ENCODE data around the gene KRT83. TPM values are rescaled to one million over a fixed set of nuclear protein-coding genes. Genes with fewer than 3 reads are reported as not detected.
A peak's percentile ranks its signal among the peaks of the same experiment; 100 is the strongest.

KRT83 gene
- 0.05 and 0.17 TPM in 2 replicates for total RNA-seq (2014; rRNA removed; shearing (Covaris generic))
- 0.05 TPM in 1 of 2 replicates, not detected in the other for polyA plus RNA-seq (2015; cell fraction: cytosol; rRNA removed)
- 0.06 and 0.08 TPM in 2 replicates for polyA plus RNA-seq (2015; cell fraction: nucleus; rRNA removed)

DNA sequence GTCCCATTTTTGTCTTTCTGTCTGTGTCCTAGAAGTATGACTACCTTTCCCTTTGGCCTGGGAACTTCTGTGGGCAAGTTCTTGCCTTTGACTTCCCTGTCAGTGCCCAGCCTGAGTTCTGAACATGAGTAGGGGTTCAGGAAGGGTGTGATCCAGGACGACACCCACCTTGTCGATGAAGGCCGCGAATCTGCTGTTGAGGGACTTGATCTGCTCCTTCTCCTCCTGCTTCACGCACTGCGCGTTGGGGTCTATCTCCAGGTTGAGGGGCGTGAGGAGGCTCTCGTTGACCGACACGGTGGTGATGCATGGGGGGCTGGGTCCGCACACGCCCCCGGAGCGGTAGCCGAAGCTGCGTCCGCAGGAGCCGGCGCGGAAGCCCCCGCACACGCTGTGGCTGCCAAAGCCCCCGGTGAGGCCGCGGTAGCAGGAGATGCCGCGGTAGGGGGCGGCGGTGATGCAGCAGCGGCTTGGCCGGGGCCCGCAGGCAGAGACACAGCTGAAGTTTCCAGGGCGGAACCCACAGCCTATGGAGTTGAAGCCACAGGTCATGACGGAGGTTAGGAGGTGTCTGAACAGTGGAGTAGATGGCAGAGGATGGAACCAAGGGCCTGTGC lies at the start of gene KRT83:
Gene KRT83, minus strand, starts transcription at position 615 of the 617 bp plus-strand sequence. Its CDS starts 63 bp downstream, at position 552.
- DNase-seq (ENCODE audit: low read depth), result no peak

DNA sequence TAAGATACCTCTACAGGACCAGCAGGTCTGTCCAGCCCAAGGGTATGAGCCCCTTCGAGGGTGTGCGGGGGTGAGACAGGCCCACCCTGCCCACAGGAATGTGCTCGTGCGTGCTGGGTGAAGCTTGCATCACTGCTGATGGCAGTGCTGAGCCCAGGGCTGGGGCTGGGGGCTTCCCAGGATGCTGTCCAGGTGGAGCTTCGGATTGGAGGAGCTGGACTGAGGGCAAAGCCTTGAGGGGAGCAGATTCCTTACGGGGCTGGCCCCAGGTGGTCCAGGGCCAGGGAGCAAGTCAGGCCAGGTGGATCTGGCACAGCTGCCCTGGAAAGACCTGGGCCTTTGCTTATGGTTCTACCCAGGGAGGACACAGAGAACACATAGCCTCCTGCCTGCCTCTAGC lies 48.6 kb upstream of the KRT83 start:
- no peak for DNase-seq (ENCODE audit: low read depth)

DNA sequence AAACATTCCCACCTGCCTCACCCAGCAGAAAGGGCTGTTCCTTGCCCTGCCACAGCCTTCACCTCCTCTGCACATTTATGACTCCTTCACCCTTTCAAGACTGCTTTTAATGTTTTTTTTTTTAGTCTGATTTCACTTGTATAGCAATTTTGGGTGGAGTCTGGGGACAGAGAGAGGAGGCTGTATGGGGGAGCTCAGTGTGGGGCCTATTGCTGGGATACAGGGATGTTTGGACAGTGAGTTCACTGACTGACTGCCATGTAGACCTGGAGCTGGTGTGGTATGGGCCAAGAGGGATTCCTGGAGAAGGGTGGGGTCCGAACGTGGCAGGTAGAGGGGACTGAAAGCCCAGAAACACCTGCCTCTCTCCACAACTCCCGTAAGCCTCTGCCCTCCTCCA lies 48.0 kb upstream of the KRT83 start:
- no peak for DNase-seq (ENCODE audit: low read depth)

DNA sequence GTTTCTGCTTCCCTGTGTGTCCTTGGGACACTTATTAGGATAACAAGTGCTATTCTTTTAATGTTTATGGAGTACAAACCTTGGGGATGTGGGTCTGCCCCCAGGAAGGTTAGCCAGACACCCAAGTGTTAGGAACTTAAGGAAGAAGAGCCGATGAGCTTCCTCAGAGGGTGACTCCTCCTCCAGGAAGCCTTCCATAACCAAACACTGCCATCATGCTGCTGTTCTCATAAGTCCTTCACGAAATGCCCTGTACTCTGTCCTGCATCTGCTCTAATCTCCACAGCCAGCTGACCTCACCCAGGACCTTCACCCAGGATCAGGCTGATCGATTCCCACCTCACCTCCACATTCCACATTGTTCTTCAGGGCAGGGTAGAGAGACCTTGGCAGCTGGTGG lies 47.3 kb upstream of the KRT83 start:
- DNase-seq (ENCODE audit: low read depth), result no peak

DNA sequence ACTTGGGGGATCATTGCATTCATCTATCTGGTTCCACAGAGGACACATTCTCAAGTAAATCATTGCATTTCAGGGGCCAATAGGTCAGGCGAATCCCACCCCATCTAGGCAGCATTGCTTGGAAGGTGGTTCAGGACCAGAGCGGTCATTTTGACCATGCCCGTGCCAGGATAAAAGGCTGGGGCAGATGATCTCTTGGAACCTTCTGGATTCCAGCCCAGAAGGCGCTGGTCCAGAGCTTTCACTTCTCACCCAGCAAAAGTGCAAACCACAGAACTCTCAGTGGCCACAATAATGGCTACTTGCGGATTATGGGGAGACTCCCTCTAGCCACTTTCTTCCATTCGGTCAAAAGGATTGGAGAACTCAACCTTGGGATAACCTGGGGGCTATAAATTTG lies 46.7 kb upstream of the KRT83 start:
- DNase-seq (ENCODE audit: low read depth), result no peak

DNA sequence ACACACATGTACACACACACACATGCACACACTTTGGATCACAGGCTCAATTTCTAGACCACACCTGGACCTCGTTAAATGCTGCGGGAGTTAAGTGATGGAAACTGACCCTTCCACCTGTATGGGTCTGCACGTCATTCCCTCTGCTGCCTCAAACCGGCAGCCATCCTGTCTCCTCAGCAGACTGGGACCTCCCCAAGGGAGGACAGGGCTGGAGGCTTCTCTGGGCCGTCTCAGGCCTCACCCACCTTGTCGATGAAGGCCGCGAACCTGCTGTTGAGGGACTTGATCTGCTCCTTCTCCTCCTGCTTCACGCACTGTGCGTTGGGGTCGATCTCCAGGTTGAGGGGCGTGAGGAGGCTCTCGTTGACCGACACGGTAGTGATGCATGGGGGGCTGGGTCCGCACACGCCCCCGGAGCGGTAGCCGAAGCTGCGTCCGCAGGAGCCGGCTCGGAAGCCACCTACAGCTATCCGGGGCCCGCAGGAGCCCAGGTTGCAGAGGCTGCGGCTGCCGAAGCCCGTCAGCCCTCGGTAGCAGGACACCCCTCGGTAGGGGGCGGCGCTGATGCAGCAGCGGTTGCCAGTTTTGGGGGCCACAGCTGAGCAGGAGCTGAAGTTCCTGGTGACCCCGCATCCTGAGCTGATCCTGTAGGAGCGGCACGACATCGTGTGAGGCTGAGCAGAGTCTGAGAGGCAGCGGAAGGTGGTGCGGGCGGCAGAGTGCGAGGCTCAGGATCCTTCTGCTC lies 45.7 kb upstream of the KRT83 start, which contains the start of gene KRT85:
Gene KRT85, minus strand, starts transcription at position 744 of the 748 bp plus-strand sequence. Its CDS starts 76 bp downstream, at position 668.
- no peak for DNase-seq (ENCODE audit: low read depth)

DNA sequence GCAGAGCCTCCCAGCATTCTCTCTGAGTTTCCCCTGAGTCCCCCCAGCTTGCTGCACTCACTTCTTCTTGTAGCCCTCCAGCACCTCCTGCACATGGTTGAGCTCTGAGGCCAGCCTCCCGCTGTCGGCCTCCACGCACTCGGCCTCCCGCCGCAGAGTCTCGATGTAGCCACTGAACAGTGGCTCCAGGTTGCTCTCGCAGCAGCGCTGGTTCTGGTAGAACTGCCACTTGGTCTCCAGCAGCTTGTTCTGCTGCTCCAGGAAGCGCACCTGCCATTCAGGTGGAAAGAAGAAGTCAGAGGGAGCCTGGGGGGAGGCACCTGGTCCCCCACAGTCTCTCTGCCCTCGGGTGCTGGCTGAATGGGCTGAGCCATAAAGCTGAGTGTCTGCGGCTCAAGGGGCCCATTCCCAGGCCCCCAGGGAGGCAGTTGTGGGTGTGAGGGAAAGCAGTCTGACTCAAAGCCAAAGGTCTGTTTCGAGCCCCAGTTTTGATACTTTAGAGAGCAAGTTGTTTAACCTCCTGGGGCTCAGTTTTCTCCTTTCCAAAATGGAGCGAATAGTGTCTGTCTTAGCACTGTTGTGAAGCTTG lies 43.8 kb upstream of the KRT83 start:
- no peak for DNase-seq (ENCODE audit: low read depth)

DNA sequence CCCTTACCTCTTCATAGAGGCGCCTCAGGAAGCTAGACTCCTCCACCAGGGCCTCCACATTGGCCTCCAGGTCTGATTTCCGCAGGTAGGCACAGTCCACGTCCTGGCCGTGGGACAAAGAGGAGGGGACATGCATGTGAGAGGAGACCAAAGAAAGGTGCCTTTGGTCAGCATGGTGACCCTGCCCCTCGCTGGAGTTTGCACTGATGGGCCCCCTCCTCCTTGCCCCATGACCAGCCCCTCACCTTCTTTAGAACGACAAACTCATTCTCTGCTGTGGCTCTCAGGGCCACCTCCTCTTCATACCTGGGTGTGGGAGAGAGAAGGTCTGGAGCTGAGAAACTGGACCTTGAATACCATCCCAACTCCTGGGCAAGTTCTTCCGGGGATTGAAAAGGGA lies 42.9 kb upstream of the KRT83 start:
- no peak for DNase-seq (ENCODE audit: low read depth)

DNA sequence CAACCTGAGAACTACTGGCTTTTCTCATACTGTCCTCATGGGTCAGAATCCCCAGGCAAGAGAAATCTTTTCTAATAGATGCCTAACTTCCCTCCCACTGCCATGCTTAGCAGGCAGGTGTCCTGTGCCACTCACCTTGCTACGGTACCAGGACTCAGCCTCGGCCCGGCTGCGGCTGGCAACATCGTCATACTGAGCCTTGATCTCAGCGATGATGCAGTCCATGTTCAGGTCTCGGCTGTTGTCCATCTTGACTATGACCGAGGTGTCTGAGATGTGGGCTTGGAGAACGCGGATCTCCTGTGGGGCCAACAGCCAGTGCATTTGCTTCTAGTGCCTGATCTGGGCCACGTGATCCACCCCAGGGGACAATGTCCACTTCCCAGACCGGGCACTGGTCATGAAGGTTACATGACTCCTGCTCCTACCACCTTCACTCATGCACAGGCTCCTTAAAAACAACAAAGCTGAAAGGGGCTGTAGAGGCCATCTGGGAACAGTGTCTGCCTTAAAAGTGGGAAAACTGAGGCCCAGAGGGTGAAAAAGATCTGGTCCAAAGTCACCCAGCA lies 42.0 kb upstream of the KRT83 start:
- DNase-seq (ENCODE audit: low read depth), result no peak

DNA sequence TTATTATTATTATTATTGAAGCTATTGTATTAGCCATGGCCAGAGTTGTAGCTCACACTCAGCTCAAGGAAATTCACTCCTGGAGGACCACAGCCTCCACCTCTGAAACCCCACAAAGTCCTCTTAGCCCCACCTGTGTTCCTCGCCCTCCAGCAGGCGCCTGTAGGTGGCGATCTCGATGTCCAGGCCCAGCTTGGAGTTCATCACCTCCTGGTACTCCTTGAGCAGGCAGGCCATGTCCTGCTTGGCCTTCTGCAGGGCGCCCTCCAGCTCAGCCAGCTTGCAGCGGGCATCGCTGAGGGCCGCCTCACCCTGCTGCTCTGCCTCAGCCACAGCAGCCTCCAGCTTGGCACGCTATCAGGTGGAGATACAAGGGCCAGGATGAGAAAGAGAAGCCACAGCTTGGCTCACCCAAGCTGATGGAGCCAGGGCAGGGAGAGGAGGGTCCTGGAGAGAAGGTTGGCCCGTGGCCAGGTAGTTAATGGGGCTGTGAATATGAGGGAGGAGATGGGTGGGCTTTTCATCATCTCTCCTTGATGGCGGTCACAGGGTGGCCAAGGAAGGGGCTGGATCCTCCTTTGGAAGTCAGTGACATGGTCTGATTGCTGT lies 41.0 kb upstream of the KRT83 start:
- no peak for DNase-seq (ENCODE audit: low read depth)

DNA sequence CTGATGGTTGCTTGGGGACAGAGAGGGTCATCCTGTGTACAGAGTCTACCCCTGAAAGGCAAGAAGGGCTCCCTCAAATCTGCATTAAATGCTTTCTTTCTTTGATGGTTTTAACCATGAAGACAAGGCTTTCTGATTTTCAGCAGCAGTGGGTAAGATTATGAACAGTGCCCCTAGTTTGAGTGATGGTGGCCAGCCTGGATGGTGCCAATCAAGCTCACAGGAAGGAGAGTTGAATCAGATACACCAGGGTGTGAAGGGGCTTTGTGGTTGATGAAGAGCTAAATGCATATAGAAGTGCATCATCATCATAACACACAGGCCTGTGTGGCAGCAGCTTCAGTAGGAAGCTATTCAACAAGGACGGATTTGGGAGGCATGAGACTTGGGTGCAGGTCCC lies 40.4 kb upstream of the KRT83 start:
- DNase-seq (ENCODE audit: low read depth), result no peak

DNA sequence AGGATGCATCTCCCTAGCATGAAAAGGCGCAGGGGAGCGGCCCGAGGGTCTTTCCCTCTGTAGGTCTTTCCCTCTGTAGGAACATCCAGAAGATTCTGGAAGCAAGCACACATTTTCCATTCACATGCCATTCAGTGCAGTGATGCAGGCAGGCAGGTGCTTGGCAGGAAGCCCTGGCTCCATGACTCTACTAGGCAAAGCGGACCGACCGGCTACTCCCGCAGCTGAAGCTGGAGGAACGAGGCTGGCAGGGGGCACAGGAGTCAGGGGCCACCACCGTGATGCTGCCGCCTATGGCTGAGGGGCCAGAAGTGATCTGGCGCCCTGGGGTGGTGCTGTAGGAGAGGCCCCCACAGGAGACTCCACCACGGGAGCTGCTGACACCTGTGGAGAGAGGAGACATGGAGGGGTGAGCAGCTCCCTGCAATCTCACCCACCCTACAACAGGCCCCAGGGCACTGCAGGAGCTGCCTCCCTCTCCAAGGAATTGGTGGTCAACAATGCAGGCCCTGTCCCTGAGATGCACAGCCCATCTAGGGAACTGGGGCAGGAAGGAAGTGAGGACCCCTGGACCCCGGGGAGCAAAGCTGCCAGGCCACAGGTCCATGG lies 39.6 kb upstream of the KRT83 start:
- DNase-seq (ENCODE audit: low read depth), result no peak

DNA sequence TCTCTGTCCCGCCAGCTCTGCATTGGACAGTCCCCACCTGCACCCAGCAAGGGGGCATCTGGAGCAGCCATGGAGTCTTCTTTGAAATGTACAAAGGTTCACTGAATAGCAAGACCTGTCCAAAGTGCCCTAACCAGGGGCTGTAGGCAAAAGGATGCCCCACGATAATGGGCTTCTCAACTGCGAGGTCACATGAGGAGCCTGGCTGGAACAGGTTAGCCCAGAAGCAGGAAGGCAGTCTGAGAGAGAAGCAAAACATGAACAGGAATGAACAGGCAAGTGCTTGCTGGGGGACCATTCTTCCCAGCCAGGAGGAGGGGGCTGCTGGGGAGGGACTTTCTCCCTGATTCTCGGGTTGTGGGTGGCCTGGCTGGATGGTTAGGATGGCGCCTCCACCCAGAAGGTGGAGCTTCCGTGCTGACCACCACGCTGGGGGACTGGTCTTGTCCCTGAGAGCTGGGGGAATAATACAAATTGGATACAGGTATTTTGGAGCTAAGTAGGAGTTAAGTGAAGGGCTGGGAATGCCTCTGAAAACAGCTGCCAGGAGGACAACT lies 39.0 kb upstream of the KRT83 start:
- no peak for DNase-seq (ENCODE audit: low read depth)

DNA sequence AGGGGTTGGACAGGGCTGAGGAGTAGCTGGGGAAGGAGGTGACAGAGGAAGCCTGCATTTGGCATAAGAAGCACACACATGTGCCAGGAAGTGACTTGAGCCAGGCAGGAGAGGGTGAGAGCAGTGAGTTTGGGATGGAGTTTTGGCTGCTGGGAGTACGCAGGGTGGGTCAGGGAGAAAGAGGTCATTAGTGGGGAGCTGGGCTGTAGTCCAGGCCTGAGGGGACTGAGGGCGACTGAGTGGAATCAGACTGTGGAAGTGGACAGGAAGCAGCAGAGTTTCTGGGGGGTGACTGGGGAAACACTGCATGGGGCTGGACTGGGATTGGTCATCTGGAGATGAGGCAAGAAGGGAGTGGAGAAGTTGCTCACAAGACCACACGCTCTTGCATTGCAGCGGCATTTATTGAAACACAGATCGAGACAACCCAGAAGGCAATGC lies 38.4 kb upstream of the KRT83 start:
- DNase-seq (ENCODE audit: low read depth), result no peak

DNA sequence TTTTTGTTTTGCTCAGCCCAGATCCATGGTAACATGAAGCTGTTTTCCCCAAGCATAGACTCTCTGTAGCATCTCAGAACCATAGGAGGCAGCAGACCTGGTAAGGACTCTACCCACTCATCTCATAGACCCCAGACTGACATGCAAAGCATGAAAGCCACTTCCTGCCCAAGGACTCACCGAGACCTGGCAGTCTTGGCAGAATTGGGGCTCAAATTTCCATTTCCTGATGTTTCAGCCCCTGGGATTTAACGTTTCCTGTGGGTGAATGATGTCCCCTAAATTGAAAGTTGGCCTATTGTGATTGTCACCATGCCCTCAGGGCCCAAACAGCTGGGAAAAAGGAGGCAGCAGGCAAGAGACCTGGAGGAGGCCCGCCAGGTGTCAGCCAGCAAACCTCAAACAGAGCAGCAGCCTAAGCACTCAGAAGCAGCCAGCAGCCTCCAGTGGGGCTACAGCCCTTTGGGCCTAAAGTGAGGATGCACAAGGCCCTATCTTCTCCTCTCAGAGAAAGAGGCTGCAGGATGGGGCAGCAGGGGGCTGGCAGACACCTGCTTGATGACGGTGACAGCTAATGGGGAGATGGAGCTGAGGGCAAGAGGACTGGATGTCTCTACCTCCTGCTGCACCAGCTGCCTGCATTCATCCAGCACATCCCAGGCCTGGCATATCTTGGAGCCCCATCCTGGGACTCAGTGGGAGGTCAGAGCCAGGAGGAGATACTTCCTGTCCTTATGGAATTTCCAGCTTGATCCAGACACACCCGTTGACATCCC lies 37.6 kb upstream of the KRT83 start:
- DNase-seq (ENCODE audit: low read depth), result peak; percentile 75

DNA sequence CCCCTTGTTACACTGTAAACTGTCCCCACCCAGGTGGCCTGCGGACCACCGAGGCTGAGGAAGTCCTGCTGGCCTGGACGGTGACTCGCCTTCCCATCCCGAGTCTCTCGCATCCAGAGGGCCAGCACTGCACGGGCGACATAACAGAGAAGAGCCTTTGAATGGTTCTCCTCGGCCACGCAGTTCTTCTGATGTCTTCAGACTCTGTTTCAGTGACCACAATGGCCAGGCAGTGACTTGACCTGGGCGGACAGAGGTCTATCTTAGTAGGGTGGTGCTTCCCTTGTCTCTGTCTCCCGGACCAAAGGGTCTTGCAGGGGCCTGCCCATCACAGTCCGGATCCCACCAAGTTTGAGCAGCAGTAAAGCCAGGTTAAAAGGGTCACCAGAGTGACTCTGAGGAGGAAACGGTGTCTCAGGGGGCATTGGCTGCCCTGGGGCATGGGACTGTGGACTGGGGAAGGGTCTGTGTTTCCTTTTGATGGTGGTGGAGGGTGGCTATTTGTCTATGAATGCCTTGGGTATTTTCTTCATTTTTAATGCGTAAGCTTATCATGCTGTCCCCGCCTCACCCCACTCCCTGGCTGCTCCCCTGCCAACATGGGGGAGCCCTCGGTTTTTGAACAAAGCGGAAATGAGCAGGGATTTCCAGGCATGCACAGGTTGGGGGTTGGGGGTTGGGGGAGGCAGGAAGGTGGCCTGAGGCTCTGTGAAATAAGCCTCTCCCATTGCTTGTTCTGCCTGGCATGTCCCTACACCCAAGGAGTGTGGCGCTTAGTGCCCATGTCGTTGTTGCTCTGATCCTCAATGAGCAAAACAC lies 35.8 kb upstream of the KRT83 start:
- no peak for DNase-seq (ENCODE audit: low read depth)

DNA sequence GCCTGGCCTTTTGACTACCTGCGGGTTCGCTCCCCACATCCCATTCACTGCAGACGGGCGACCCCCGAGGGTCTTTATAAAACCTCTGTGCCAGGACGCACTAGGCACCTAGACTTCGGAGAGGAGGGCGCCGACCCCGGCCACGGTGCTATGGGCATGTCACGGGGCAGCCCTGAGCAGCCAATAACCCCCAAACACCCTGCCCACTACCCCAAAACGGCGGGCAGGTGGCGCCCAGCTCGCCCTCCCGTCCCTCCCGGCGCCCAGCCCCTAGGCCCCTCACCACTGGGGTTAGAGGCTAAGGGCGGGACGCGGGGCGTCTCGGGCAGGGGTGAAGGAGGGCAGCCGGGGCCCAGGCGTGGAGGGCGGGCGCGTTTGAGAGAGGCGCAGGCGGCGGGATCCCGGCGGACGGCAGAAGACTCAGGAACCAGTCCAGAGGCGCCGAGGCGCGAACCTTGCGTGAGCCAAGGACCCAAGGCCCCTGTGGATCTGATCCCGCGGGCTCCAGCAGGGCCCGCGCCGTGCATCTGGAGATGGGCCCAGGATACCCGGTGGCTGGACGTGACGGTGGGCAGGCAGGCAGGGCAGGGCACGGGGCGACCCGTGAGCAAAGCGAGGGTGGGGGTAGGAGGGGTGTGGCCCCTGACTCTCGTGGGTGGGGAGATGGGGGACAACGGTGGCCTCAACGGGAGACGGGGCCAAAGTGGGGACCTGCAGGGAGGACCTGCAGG lies 35.0 kb upstream of the KRT83 start:
- DNase-seq (ENCODE audit: low read depth), result no peak

DNA sequence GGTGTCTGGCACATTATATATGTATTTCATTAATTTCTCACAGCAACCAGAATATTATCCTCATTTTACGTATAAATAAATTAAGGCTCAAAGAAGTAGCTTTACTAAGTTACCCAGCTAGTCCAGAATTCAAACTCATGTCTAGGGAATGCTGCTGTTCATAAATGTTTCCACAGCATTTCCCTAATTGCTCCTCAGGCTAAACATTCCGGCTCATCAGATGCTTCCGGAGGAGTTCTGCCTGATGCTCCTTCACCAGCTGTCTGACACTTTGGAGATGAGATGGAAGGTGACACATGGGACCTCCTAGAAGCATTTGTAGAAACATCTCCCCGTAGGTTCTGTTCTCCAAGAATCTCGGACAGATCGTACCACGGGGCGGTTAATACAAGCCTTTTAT lies 34.0 kb upstream of the KRT83 start:
- no peak for DNase-seq (ENCODE audit: low read depth)

All from HT1080 (cell line).